ENCODE results near the gene PANK1.

The PANK1 gene

DNA sequence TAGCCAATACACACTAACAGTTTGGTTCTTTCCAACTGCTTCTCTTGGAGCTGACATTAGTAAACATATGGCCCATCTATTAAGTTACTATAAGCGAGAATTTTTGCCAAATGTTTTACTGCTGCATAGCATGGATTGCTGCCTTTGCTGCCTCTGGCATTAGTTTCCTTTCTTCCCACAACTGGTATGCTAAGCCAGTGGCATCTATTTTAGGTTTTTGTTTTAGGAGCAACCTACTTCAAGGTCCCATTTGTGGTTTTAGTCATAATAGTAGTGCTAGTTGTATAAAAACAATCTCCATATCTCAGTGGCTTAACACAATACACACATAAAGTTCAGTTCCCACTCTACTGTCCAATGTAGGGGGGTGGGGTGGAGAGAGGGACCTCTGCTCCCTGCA is 25.9 kb upstream of the PANK1 start:
- no peak for TF ChIP-seq POLR2AphosphoS5 (IDR thresholded peaks at IDR 0.05; ENCODE audit: low read depth)
- TF ChIP-seq CTCF (IDR thresholded peaks at IDR 0.05; ENCODE audit: insufficient read depth, low read length): no peak
- no peak for TF ChIP-seq GABPA (IDR thresholded peaks at IDR 0.05; ENCODE audit: low read depth)
- no peak for TF ChIP-seq SPI1 (IDR thresholded peaks at IDR 0.05; ENCODE audit: borderline replicate concordance, low read depth)
- TF ChIP-seq REST (IDR thresholded peaks at IDR 0.05; ENCODE audit: insufficient replicate concordance, low read depth): no peak
- Histone ChIP-seq H3K4me3 (replicated peaks; ENCODE audit: insufficient read depth, low read length) (no peak overlapping the region), H3K27ac (replicated peaks) (no peak overlapping the region), H3K27me3 (ENCODE audit: insufficient read depth, poor library complexity, severe bottlenecking) (no peaks in the 10 kb centered on the region)
- no peak for DNase-seq (ENCODE audit: low read depth in 1 of 2, low spot score in 1 of 2)

DNA sequence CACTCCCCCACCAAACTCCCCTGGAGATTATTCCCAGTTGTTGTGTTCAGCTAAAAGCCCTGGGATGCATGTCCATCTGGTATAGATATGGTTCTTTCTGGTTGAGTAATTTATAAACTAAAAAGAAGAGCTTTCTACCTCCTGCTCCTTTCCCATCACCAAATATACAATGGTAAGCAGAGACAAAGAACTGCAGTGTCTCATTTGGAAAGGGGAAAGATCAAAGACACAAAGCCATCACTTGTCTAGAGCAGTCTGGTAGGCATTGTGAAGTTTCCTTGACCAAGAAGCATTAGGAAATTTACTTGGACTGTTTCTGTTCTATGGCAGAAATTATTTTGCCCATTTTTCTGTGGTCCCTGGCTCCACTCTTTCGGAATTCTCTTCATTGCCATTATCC is 24.9 kb upstream of the PANK1 start:
- H3K27me3 ChIP-seq (ENCODE audit: insufficient read depth, poor library complexity, severe bottlenecking): no peaks in the 10 kb centered on the region
- no peak for DNase-seq (ENCODE audit: low read depth in 1 of 2, low spot score in 1 of 2)
- H3K4me3 ChIP-seq (replicated peaks; ENCODE audit: insufficient read depth, low read length): no peak overlapping the region
- no peak overlapping the region for H3K27ac ChIP-seq (replicated peaks)
- TF ChIP-seq SPI1 (IDR thresholded peaks at IDR 0.05; ENCODE audit: borderline replicate concordance, low read depth): no peak
- TF ChIP-seq CTCF (IDR thresholded peaks at IDR 0.05; ENCODE audit: insufficient read depth, low read length): no peak
- no peak for TF ChIP-seq POLR2AphosphoS5 (IDR thresholded peaks at IDR 0.05; ENCODE audit: low read depth)
- no peak for TF ChIP-seq GABPA (IDR thresholded peaks at IDR 0.05; ENCODE audit: low read depth)
- no peak for TF ChIP-seq REST (IDR thresholded peaks at IDR 0.05; ENCODE audit: insufficient replicate concordance, low read depth)

GRCh38 chr10:89668386-89669071 is 23.5 kb upstream of the PANK1 start:
- Histone ChIP-seq H3K27me3 (ENCODE audit: insufficient read depth, poor library complexity, severe bottlenecking) (no peaks in the 10 kb centered on the region), H3K27ac (replicated peaks) (no peak overlapping the region), H3K4me3 (replicated peaks; ENCODE audit: insufficient read depth, low read length) (no peak overlapping the region)
- DNase-seq (ENCODE audit: low read depth in 1 of 2, low spot score in 1 of 2): no peak
- no peak for TF ChIP-seq CTCF (IDR thresholded peaks at IDR 0.05; ENCODE audit: insufficient read depth, low read length)
- no peak for TF ChIP-seq POLR2AphosphoS5 (IDR thresholded peaks at IDR 0.05; ENCODE audit: low read depth)
- no peak for TF ChIP-seq SPI1 (IDR thresholded peaks at IDR 0.05; ENCODE audit: borderline replicate concordance, low read depth)
- no peak for TF ChIP-seq REST (IDR thresholded peaks at IDR 0.05; ENCODE audit: insufficient replicate concordance, low read depth)
- TF ChIP-seq GABPA (IDR thresholded peaks at IDR 0.05; ENCODE audit: low read depth): no peak
